HCT116 (cell line): ENCODE results near the gene CCHCR1.

Experiments used
- CBX3 ChIP-seq: IDR thresholded peaks from 2 replicates; pipeline ENCODE4 v1.6.1; 2012; ENCODE audit warnings: low read depth
- CTCF ChIP-seq, 3 experiments: fragments of 200-600 bp in 1 of 3; sonication (generic) in 1 of 3; IDR thresholded peaks in 2 of 3; conservative IDR thresholded peaks in 1 of 3; 2 replicates each; pipeline ENCODE4 v1.5.1; 2012 to 2017; ENCODE audit warnings: low read depth in 2 of 3, low read length in 2 of 3, antibody characterized with exemption in 1 of 3, borderline replicate concordance in 1 of 3, control low read depth in 1 of 3, mild to moderate bottlenecking in 1 of 3, mixed read lengths in 1 of 3, mixed run types in 1 of 3, moderate library complexity in 1 of 3; ENCODE audit not compliant: insufficient read depth in 1 of 3
- EZH2 ChIP-seq: fragments of 200-600 bp; sonication (generic); IDR thresholded peaks from 2 replicates; pipeline ENCODE4 v1.6.1; 2017; ENCODE audit warnings: antibody characterized with exemption, mixed run types
- EZH2phosphoT487 ChIP-seq: fragments of 200-600 bp; IDR thresholded peaks from 2 replicates; pipeline ENCODE4 v1.6.1; 2018; ENCODE audit warnings: antibody characterized with exemption, borderline replicate concordance
- RAD21 ChIP-seq: IDR thresholded peaks from 2 replicates; pipeline ENCODE4 v1.6.1; 2012; ENCODE audit warnings: low read depth, mild to moderate bottlenecking

DNA sequence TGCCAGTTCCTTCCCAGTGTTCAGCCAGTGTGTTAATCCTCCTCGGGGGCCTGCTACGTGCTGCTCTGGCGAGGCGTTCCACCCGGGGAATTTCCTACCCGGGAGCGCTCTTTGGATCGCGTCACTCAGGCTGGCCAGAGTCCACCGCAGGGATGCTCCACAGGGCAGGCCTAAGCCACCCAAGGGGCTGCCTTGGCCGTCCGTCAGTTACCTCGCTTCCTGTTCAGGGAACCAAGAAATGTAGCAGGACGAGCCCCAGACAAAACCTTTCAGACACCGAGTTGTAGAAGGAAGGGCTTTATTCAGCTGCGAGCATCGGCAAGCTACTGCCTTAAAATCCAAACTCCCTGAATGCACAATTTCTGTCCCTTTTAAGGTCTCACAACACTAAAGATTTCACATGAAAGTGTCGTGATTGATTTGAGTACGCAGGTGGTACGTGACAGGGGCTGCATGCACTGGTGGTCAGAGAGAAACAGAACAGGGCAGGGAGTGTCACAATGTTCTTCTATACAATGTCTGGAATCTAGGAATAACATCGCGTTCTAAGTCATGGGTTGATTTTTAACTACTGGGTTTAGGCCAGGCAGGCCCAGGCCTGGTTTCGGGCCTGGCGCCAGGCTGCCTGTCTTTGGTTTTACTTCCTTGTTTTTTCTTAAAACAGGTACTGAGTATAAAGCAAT, 28.6 kb upstream of the CCHCR1 start:
- no peak for TF ChIP-seq CTCF (IDR thresholded peaks at IDR 0.05 in 2 of 3, conservative IDR thresholded peaks at IDR 0.05 in 1 of 3; ENCODE audit: borderline replicate concordance in 1 of 3, insufficient read depth in 1 of 3, low read depth in 2 of 3, low read length in 2 of 3)
- TF ChIP-seq EZH2, result no peak
- no peak for TF ChIP-seq RAD21
- TF ChIP-seq EZH2phosphoT487, result no peak
- TF ChIP-seq CBX3, result no peak
